Endothelial cell of umbilical vein (primary cell): Measurements from ENCODE around the gene NR5A2. TPM values are rescaled to one million over a fixed set of nuclear protein-coding genes. Genes with fewer than 3 reads are reported as not detected.
A peak's percentile ranks its signal among the peaks of the same experiment; 100 is the strongest.

ENCODE experiments used
- BruUV-seq: library from RNA; stranded (reverse); fragments of 400-500 nt; replicated peaks from 2 replicates; lab custom pipeline; 2021; lab: Mats Ljungman, UMichigan
- CTCF ChIA-PET: fragments of 300-600, 350-600 bp; sonication (Branson Sonifier 250); formaldehyde crosslinking; loops from one replicate; lab custom pipeline; 2021; ENCODE audit warnings: antibody characterized with exemption, inconsistent platforms; lab: Charles Lee
- POLR2A ChIA-PET: fragments of 300-600, 350-600 bp; sonication (Branson Sonifier 250); formaldehyde crosslinking; loops from one replicate; lab custom pipeline; 2021; ENCODE audit warnings: antibody characterized with exemption, inconsistent platforms; lab: Charles Lee
- DNase-seq: peaks from one replicate; pipeline ENCODE4 v3.0.0-alpha.2; 2011; ENCODE audit warnings: low read depth, low spot score
- FAIRE-seq: peaks from 2 replicates; lab custom pipeline; 2011; peaks lifted over from hg19 to GRCh38; lab: Jason Lieb, UNC
- H2AFZ ChIP-seq: 2 replicates; pipeline ENCODE4 v1.6.0; 2012; ENCODE audit warnings: low read depth, low read length, control low read depth, inconsistent platforms
- H3K27ac ChIP-seq: 2 replicates; pipeline ENCODE4 v1.5.1; 2011; ENCODE audit warnings: low read depth, mild to moderate bottlenecking, control low read depth, low read length, moderate library complexity; ENCODE audit not compliant: insufficient read depth
- H3K27me3 ChIP-seq, 2 experiments: 2 replicates each; pipeline versions ENCODE4 v1.6.0 to v1.6.1; 2011; ENCODE audit warnings: low read length in 2 of 2, mixed read lengths in 1 of 2; ENCODE audit not compliant: control insufficient read depth in 2 of 2, insufficient read depth in 2 of 2
- H3K36me3 ChIP-seq, 2 experiments: 2 replicates in 1 of 2; 3 replicates in 1 of 2; pipeline ENCODE4 v1.5.1; 2011; ENCODE audit warnings: low read length in 2 of 2, mild to moderate bottlenecking in 1 of 2, moderate library complexity in 1 of 2; ENCODE audit not compliant: control insufficient read depth in 2 of 2, insufficient read depth in 2 of 2; ENCODE audit errors: extremely low read depth in 1 of 2
- H3K4me1 ChIP-seq: 3 replicates; pipeline ENCODE4 v1.5.1; 2011; ENCODE audit warnings: mild to moderate bottlenecking, low read length; ENCODE audit not compliant: control insufficient read depth, insufficient read depth; ENCODE audit errors: extremely low read depth
- H3K4me2 ChIP-seq: 2 replicates; pipeline ENCODE4 v1.6.1; 2011; ENCODE audit warnings: low read length, control low read depth, mixed read lengths; ENCODE audit not compliant: insufficient read depth
- H3K4me3 ChIP-seq, 3 experiments: fragments of 200-600 bp in 1 of 3; sonication (generic), shearing (Covaris generic) in 1 of 3; replicated peaks in 1 of 3; 2 replicates each; pipeline ENCODE4 v1.5.1; 2011 to 2016; ENCODE audit warnings: control low read depth in 3 of 3, low read length in 3 of 3, mild to moderate bottlenecking in 2 of 3, inconsistent platforms in 1 of 3, low read depth in 1 of 3, moderate library complexity in 1 of 3; ENCODE audit not compliant: insufficient read depth in 1 of 3
- H3K79me2 ChIP-seq: 2 replicates; pipeline ENCODE4 v1.6.0; 2012; ENCODE audit warnings: low read length, inconsistent platforms; ENCODE audit not compliant: control insufficient read depth, insufficient read depth
- H3K9ac ChIP-seq: replicated peaks from 2 replicates; pipeline ENCODE3; 2011; ENCODE audit warnings: low read length, control low read depth; ENCODE audit not compliant: insufficient read depth; ENCODE audit errors: extremely low read depth
- H3K9me1 ChIP-seq: replicated peaks from 3 replicates; pipeline ENCODE4 v1.6.0; 2011; ENCODE audit warnings: mild to moderate bottlenecking, low read length; ENCODE audit not compliant: control insufficient read depth, insufficient read depth; ENCODE audit errors: extremely low read depth
- H3K9me3 ChIP-seq: replicated peaks from 2 replicates; pipeline ENCODE4 v1.5.1; 2012; ENCODE audit warnings: low read length, inconsistent platforms; ENCODE audit not compliant: control insufficient read depth, insufficient read depth
- H4K20me1 ChIP-seq: replicated peaks from 2 replicates; pipeline ENCODE3; 2011; ENCODE audit warnings: mild to moderate bottlenecking, low read length; ENCODE audit not compliant: control insufficient read depth, insufficient read depth; ENCODE audit errors: extremely low read depth
- EZH2 ChIP-seq: IDR thresholded peaks from 2 replicates; pipeline ENCODE4 v1.6.1; 2012; ENCODE audit warnings: borderline replicate concordance, low read depth, mild to moderate bottlenecking, moderate library complexity, low read length, inconsistent platforms; ENCODE audit not compliant: severe bottlenecking
- FOS ChIP-seq: IDR thresholded peaks from 2 replicates; pipeline ENCODE4 v1.6.1; 2011; ENCODE audit warnings: mild to moderate bottlenecking, low read length, moderate library complexity, borderline replicate concordance; ENCODE audit not compliant: insufficient read depth
- JUN ChIP-seq: IDR thresholded peaks from 2 replicates; pipeline ENCODE4 v1.6.1; 2011; ENCODE audit warnings: borderline replicate concordance, low read depth; ENCODE audit not compliant: insufficient read length, insufficient read depth
- MYC ChIP-seq: IDR thresholded peaks from one replicate; pipeline ENCODE4 v1.6.1; 2011; ENCODE audit warnings: mild to moderate bottlenecking, low read depth, low read length
- POLR2AphosphoS5 ChIP-seq: IDR thresholded peaks from 2 replicates; pipeline ENCODE4 v1.6.1; 2012; ENCODE audit warnings: low read depth, mild to moderate bottlenecking, control low read depth, low read length, moderate library complexity; ENCODE audit not compliant: insufficient read depth
- dilution Hi-C: fragments of 300-500 bp; cut with MboI; formaldehyde crosslinking; loops from one replicate; pipeline ENCODE4 v1.15.0; 2019; ENCODE audit warnings: low sequenced_read_pairs; ENCODE audit not compliant: extremely low pct_ligation_motif_present
- intact Hi-C: fragments of 100-400 bp; cut with micrococcal nuclease; formaldehyde crosslinking; loops from one replicate; pipeline ENCODE4 v1.10.0; 2022
- polyA plus RNA-seq, 4 experiments: library from polyadenylated mRNA; depleted of rRNA in 3 of 4; stranded (reverse) in 3 of 4; unstranded in 1 of 4; fragments of >200 nt; gene quantifications; 2 replicates each; pipeline versions ENCODE4 v1.2.1 to v1.2.3, GENCODE V29; 2011 to 2012; ENCODE audit warnings: missing spikeins in 1 of 4
- total RNA-seq: library from RNA; stranded (reverse); gene quantifications from 2 replicates; pipeline ENCODE4 v1.2.3, GENCODE V29; 2021
- TF ChIP-seq, protein P1 (sequence below), 2 donors: IDR thresholded peaks; 1 replicate in 1 of 2; 2 replicates in 1 of 2; pipeline ENCODE4 v1.5.1; 2011; ENCODE audit warnings: low read length in 2 of 2, mild to moderate bottlenecking in 2 of 2, moderate library complexity in 2 of 2, control low read depth in 1 of 2, inconsistent platforms in 1 of 2, low read depth in 1 of 2; ENCODE audit not compliant: insufficient read depth in 1 of 2; ENCODE audit errors: extremely low read depth in 1 of 2

NR5A2 gene
- total and polyA plus RNA-seq, 2 donors (not counting 3 experiments of a cell fraction or from before 2014, with no cell fraction given) = 3.4 to 12.1 TPM

DNA sequence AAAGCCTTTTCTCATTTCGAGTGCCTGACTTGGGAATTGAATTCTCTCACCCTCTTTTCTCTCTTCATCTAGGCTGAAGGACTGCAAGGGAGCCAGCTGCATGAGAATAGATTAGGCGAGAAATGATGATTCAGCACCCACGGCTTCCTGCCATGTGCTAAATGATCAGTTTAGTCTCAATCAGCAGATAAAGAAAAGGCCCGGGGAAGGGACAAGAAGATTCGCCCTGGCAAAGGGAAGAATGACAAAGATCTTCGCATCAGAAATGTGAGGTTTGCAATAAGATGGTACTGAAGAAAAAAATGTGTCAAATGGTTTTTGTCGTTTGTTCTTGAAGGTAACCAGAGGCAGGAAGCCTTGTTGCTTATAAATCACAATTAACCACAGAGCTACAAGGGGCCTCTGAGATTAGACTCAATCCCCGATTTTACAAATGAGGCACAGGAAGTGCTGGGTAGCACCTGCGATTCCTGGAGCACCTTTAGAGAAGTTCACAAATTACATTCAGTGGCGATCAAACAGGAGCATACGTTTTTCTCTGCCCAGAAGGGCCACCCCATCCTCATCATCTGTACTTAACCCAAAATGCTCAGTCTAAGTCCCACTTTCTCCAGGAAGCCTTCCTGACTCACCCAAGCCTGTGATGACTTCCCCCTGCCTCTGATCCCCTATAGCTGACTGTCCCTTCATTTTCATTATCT, 198.9 kb downstream of the NR5A2 start:
- no TSS peak for BruUV-seq
- FAIRE-seq (no peak), DNase-seq (peak; percentile 19)
- no peaks in the 10 kb centered on the region for H4K20me1 ChIP-seq
- no peak overlapping the region for H3K4me2 ChIP-seq
- no peak overlapping the region for H3K9ac ChIP-seq
- H3K36me3 ChIP-seq = no peaks in the 10 kb centered on the region
- intact Hi-C loops (no loop called here), dilution Hi-C loops (no loop called here)
- peaks cover 14% of the 10 kb centered on the region for H3K4me1 ChIP-seq
- H3K9me3 ChIP-seq = no peaks in the 10 kb centered on the region
- ChIA-PET POLR2A (no interaction called here), CTCF (no interaction called here)
- no peaks in the 10 kb centered on the region for H3K79me2 ChIP-seq
- TF ChIP-seq FOS (no peak), MYC (no peak), JUN (no peak), POLR2AphosphoS5 (no peak), EZH2 (no peak)
- TF ChIP-seq, protein P1, sequence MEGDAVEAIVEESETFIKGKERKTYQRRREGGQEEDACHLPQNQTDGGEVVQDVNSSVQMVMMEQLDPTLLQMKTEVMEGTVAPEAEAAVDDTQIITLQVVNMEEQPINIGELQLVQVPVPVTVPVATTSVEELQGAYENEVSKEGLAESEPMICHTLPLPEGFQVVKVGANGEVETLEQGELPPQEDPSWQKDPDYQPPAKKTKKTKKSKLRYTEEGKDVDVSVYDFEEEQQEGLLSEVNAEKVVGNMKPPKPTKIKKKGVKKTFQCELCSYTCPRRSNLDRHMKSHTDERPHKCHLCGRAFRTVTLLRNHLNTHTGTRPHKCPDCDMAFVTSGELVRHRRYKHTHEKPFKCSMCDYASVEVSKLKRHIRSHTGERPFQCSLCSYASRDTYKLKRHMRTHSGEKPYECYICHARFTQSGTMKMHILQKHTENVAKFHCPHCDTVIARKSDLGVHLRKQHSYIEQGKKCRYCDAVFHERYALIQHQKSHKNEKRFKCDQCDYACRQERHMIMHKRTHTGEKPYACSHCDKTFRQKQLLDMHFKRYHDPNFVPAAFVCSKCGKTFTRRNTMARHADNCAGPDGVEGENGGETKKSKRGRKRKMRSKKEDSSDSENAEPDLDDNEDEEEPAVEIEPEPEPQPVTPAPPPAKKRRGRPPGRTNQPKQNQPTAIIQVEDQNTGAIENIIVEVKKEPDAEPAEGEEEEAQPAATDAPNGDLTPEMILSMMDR (IDR thresholded peaks at IDR 0.05; ENCODE audit: extremely low read depth in 1 of 2, insufficient read depth in 1 of 2, low read depth in 1 of 2, low read length in 2 of 2) = no peak
- H3K27me3 ChIP-seq = no peaks in the 10 kb centered on the region
- H3K9me1 ChIP-seq = no peaks in the 10 kb centered on the region
- no peak overlapping the region for H3K4me3 ChIP-seq
- H2AFZ ChIP-seq = no peak overlapping the region
- H3K27ac ChIP-seq = no peak overlapping the region
